Hepatic stellate cell (primary cell): ENCODE results near the gene DNMBP.

ENCODE experiments used
- DNase-seq: peaks from one replicate; pipeline ENCODE4 v3.0.0; 2011; ENCODE audit warnings: low spot score

Gene DNMBP

DNA sequence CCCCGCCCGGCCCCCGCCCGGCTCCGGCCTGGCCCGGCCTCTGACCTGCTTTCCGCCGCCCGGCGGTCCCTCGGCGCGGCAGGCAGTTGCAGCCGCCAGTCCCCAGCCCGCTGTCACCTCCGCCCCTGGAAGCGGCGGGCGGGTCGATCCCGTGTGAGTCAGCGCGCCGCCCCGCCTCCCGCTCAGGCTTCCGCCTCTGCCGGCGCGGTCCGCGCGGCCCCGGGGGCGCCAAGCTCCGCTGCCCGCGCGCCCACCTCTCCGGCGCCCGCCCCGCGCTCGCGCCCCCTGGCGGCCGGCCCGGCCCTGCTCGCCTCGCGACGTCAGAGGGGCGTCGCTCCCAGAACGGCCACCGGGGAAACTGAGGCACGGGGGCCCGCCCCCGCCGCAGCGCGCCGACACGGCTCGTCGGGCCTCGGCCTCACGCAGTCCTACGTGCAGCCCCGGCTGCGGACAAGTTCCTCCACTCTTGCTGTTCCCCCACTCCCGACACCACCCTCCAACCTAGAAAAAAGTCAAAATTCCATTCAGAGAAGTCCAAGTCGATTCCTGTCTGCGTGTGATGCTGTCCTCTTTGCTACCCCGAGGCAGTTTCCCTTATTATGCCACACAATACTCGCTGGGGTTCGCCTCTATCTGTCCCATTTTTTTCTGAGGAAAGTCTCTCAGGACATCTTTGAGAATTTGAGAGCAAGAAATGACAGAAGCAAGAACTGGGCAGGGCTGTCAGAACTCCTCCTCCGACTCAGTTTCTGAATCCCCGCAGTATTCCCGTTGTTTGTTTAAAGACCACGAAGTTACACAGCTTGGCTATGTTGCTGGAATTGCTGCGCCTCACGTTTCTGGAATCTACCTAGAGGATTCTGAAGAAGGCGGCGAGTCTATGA, at the start of gene DNMBP:
Gene DNMBP (minus strand): TSS at position 155 of the 884 bp plus-strand sequence. CDS start 37,823 bp downstream, outside the sequence.
- DNase-seq = peak; percentile 95

DNA sequence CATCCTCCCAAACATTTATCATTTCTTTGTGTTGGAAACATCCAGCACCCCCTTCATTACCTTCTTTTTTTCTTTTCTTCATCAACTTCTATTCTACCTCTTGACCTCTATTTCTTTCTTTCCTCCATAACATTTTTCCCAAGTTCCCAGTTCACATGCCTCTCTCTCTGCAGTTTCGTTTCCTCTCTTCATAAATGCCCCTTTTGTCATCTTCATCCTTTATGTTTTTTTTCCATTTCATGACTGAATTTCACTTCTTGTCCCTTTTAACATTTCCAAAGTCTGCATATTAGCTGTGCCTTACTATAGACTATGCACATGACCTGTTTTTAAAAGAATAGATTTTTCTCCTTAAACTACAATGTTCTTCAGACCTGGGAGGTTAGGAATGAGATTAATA, 48.2 kb upstream of the DNMBP start:
- no peak for DNase-seq

DNA sequence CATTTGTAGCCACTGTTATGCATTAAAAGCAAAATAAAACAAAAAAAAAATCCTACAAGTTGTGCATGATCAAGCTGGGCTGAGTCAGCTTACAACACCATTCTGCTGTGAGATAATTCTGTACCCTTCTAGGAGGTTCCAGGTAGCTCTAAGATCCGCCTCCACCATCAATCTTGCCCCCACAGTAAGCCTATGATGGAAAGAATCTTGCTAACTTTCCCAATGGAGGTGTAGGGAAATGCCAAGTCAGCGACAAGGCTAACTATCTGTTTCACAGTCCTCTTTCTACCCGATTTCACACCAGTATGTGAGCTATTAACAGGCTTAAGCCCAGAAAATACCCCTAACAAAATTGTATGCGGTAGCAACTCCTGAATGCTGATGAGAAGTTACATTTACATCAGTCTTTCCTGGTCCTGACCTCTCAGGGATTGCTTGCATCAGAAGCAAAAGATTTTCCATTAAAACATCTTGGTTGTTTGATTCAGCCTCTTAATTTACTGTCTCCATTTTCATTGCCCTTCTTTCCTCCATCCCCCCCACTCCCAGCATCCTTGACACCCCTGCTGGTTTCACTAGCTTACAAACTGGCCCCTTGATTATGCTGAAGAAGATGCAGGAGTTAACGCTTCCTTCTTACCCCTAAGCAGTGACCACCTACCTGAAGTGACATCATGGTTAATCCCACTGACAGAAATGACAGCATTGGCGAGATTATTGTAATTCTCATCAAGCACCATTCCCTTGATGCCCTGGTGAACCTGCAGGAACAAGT, 44.1 kb upstream of the DNMBP start:
- no peak for DNase-seq

DNA sequence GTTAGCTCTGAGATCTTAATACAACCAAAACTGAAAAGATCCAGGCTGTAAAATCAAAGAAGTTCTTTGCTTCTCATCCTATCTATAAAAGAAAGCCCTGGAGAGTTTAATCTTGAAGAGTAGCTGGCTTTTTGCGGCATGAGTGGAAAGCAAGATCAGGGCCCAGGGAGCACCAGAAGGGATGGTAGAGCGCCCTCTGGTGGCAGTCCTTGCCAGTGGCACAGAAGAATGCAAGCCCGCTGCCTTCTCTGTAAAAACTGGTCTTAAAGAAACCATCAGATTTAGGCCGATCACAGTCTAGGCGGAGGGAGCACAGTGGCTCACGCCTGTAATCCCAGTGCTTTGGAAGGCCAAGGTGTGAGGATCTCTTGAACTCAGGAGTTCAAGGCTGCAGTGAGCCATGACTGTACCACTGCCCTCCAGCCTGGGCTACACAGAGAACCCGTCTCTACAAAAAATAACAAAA, 36.3 kb upstream of the DNMBP start:
- peak; percentile 67 for DNase-seq

DNA sequence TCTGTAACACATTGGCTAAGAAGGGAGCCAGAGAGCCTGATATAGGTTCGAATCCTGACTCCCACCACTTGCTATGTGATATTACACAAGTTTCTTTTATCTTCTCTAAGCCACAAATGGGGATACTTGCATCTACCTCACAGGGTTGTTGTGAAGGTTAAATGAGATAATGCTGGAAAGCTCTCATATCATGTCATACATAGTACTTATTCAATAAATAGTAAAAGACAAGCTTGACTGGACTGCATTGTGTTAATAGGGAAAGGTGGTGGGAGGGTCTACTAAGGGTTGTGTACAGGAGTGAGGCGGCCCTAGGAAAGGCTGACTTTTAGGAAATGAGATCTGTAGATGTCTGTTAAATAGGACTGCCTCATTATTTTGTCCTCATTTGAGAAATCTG, 35.8 kb upstream of the DNMBP start:
- DNase-seq = no peak

DNA sequence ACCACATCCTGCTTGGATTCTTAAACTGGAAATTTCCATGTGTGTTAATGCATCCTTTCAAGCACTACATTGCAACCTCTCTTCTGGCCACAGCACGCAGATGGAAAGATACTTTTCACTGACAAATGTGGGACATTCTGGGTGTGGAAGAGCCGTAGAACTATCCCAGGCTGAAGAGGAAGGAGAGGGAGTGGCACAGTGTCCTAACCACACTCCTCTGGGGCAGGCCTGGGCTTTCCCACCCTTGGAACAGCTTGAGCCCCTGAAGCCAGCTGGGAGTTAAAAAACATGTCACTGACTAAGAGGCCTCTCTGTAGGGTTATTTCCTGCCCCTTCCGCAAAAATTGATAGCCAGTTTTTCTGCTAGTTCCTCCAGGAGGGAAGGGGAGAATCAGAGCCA, 34.0 kb upstream of the DNMBP start:
- peak; percentile 24 for DNase-seq

DNA sequence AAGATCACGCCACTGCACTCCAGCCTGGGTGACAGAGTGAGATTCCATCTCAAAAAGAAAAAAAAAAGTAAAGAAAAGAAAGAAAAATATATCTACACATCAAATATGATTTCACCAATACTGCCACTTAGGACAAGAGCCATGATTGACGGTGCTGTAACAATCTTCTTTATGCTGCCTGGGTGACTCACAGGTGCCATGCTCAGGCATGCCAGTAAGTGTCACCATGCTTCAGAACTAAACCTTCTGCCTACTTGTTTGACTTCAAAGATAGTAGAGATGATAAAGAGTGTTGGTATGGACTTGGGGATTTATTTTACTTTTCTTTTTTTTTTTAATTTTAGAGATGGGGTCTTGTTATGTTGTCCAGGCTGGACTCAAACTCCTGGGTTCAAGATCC, 33.6 kb upstream of the DNMBP start:
- no peak for DNase-seq

DNA sequence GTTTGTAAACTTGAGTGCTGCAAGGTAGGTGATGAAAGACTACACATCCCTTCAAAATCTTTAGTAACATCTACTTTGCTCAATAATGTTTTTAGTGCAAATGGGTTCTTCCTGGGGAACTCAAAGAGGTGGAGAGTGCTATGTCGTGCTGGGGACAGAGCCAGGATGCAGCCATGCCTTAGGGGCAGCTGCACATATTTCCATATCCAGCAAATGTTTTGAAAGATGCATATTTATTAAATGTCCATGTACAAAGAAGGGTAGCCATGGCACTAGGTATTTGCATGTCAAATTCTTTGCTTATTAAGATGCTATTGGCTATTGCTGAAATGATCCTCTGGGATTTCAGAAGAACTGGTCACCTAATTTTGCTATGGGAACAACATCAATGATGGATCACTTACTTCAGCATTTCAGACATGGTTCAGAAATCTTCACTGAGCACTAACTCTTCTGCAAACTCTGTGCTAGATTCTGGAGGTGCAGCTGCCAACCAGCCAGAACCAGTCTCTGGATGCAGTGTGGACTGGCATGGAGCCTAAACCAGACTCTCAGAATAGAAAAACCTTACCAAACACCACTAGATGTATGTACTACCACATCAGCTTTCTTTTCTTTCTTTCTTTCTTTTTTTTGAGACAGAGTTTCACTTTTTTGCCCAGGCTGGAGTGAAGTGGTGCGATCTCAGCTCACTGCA, 31.7 kb upstream of the DNMBP start:
- no peak for DNase-seq

- no peak for DNase-seq
These were observed 28.9 kb upstream of the DNMBP start for GRCh38 chr10:100038561-100039071.

DNA sequence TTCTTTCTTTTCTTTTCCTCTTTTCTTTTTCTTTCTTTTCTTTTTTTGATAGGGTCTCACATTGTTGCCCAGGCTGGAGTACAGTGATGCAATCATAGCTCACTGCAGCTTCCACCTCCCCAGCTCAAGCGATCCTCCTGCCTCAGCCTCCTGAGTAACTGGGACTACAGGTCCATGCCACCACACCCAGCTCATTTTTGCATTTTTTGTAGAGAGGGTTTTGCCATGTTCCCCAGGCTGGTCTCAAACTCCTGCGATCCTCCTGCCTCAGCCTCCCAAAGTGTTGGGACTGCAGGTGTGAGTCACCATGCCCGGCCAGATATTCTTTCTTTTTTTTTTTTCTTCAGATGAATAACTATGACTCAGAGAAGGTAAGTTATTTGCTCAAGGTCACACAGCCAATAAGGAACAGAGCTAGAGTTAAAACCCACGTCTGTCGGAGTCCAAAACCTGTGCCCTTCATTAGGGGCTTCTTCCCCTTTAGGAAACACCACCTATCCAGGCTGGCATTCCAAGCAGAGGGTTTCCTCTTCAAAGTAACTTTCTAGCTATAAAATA, 28.1 kb upstream of the DNMBP start:
- no peak for DNase-seq

GRCh38 chr10:100036850-100037249, 27.1 kb upstream of the DNMBP start:
- no peak for DNase-seq

- DNase-seq = no peak
These were observed 24.1 kb upstream of the DNMBP start for GRCh38 chr10:100033766-100034418.

DNA sequence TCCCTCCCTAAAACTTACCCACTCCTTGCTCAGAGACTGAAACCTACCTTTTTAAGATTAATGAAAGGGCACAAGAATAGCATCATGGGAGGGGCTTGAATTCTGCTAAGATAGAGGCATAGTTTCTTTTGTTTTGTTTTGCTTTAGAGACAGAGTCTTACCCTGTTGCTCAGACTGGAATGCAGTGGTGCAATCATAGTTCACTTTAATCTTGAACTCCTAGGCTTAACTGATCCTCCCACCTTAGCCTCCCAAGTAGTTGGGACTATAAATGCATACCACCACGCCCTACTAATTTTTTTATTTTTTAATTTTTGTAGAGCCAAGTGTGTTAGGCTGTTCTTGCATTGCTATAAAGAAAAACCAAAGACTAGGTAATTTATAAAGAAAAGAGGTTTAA, 17.7 kb upstream of the DNMBP start:
- no peak for DNase-seq

DNA sequence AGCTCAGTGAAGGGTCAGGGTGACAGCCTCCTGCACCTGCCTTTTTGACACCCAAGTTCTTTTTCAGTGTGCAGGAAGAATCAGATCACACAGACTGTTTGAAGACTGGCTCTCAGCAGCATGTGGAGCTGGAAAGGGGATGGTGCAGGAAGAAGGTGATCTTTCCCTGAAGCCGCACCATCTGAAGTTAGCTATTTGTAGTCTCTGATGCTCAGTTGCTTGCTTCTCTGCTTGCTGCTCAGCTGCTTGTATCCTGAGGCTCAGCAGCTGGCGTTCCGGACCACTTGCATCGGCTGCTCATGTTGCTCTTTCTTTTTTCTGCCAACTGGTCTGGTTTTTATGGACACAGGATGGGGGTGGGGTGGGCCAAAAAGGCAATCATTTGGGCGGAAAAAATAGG, 15.8 kb upstream of the DNMBP start:
- DNase-seq = no peak

DNA sequence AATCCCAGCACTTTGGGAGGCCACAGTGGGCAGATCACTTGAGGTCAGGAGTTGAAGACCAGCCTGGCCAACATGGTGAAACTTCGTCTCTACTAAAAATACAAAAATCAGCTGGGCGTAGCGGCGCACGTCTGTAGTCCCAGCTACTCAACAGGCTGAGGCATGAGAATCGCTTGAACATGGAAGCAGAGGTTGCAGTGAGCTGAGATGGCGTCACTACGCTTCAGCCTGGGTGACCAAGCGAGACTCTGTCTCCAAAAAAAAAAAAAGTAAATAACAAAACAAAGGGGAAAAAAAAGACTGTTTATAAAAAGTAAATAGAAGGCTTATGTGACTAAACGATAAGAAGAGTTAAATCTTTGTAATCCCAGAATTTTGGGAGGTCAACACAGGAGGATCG, 15.0 kb upstream of the DNMBP start:
- no peak for DNase-seq

DNA sequence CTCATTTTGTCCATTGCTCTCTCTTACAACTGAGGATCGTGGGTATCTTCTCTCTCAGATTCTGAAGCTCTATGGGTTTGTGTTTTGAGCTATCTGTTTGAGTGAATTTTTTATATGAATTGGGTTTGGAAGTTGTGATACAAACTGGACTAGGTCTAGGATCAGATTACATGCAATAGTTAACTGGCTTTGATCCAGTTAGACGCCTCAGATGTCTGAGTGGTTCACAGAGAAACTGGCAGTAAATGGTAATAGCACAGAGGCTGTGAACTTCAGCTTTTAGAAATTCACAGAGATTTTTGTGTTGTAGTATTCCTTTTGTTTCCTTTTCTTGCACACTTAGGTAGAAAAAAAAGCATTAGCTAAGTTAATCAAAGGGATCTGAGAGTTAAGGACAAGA, 12.7 kb upstream of the DNMBP start:
- no peak for DNase-seq

DNA sequence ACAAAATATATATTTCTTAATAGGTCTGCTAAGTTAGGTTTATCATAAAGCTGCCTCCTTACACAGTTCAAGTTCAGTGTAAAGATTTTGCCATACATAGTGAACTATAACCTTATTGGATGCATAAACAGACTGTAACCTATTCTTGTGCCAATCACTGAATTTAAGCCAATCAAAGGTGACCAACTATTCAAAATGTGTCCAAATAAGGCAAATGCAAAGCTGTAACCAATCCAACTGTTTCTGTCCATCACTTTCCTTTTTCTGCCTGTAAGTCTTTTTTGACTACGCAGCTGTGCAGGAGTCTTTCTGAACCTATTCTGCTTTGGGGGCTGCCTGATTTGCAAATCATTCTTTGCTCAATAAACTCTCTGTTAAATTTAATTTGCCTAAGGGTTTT, 11.6 kb upstream of the DNMBP start:
- no peak for DNase-seq

DNA sequence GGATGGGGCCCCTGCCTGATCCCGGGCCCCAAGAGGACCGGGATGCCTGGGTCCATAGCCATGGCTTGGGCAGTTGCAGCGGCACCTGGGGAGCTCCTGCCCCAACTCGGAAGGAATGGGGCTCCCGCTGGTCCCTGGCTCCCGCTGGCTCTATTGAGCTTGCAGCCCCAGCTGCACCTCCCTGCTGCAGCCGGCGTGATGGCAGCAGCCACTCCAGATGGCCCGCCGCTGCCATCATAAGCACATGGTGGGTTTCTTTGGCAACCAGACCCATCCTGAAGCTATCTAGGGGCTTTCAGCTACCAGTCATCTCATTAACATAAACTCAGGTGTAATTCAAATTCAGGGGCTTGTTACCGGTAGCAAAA, 11.1 kb upstream of the DNMBP start:
- no peak for DNase-seq

DNA sequence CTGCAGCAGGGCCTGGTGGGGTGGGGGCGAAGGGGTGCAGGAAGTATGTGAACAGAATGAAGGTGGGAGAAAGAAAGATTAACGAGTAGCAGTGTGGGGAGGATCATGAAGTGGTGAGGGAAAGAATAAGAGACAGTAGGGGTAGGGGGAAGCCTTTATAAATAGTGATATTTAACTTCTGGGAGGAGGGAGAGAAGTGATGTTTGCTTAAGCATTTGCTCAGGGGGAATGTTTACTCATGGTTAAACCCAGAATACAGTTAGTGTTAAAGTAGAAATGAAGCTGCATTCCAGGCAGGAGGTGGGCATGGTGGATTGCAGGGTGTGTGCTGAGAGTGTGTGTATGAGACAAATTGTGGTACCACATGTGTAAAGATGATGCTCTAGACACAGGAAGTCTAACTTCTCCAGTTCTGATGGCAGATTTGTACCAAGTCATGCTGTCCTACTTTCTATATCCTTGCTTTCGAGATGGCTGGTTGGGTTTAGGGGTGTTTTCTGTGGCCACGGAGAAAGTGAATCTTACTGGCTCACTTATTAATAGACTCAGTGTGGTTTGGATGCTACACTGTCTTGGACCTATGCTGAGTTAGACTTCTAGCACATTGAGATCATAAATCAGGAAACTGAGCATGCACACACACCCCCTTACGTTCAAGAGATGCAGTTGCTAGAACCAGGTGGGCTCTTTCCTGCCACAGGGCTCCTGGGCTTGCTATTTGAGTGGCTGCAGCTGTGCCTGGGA, 10.6 kb upstream of the DNMBP start:
- no peak for DNase-seq

- DNase-seq = peak; percentile 37
These were observed 10.0 kb upstream of the DNMBP start for GRCh38 chr10:100019787-100020141.
